Measurements from ENCODE around the gene FAS.
"Not testable (repeated sequence)": the region's sequence is repeated elsewhere in the genome, so short reads cannot be mapped to it uniquely, and the experiment has no call there.

Gene FAS

DNA sequence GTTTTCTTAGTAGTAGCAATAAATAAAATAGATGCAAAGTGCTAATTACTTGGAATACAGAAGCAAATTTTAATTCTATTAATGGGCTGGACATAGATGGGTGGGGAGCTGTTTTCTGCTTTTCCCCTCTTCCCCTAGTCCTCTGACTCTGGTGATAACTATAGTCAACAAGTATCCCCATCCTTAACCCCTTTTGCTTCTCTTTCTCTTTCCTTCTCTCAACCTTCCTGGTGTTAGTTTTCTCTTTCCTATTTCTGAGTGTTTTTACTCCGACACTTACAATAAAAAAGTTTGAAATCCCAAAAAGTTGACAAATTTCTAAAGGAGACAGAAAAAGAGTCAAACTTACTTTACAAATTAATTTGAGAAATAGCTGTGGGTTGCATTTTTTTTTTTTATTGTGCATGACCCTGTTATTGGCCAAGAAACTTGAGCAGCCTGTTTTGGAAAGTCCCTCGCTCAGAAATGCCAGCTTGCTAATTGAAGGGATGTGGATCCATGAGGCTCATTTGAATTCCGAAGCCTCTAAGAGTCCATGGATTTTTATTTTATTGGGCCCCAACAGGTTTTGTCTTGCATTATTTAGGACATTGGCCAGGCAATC is 2.4 kb downstream of the FAS start:
- no peak for DNase-seq (ENCODE audit: low read depth)

GRCh38 chr10:88994019-88994418 is 3.4 kb downstream of the FAS start:
- no peak for DNase-seq (ENCODE audit: low read depth)

DNA sequence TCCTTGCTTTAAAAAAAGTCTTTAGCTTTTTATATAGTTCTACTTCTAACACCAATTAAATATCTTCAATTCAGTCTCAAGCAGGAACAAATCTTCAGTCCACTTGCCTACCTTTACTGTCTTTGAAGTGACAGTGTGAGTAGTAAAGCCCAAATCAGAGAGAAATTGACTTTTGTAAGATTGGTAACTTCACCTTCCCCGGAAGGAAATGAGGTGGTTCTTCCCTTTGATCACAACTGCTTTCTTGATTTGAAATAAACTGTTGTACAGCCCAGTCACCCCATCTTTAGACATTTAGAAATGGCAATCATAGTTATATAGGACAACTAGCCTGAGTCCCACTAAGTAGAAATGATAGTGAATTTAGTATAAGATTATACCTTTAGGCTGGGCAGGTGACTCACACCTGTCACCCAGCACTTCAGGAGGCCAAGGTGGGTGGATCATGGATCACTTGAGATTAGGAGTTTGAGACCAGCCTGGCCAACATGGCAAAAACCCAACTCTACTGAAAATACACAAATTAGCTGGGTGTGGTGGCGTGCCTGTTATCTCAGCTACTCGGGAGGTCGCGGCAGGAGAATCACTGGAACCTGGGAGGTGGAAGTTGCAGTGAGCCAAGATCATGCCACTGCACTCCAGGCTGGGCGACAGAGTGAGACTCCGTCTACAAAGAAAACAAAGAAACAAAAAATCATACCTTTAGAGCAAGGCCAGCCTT is 4.7 kb downstream of the FAS start:
- no peak for DNase-seq (ENCODE audit: low read depth)

DNA sequence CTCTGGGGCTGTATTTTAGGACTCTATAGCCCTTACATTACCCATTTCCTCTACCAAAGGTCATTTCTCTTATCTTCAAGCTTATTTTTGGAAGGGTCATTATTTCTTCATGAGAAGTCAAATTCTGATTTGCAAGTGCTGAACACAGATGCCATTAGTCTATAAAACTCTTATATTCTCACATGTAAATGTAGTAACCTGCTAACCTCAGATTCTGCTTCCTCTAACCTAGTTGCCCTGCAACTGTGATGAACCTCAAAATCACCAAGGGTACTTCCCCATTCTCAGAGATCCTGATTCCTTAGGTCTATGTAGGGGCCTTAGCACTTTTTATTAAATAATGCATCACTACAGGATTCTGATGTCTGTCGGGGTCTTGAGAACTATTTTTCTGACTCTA is 6.3 kb downstream of the FAS start:
- no peak for DNase-seq (ENCODE audit: low read depth)

DNA sequence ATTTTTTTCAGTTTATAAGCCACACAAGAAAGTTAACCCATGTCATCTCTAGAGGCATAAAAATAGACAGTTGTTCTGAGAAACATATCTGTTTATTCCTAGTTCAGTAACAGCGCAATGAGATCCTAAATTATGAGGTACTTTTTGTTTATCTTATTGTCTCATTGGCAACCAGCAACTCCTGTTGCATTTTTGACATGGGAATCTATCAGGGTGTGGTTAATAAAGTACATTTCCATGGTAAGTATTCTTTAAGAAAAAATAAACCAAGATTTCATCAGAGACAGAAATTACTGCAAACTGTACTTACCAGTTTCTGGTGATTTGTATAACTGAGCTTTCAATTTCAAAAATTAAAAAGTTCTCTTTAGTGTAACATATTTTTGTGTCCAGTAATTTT is 9.0 kb downstream of the FAS start:
- no peak for DNase-seq (ENCODE audit: low read depth)

DNA sequence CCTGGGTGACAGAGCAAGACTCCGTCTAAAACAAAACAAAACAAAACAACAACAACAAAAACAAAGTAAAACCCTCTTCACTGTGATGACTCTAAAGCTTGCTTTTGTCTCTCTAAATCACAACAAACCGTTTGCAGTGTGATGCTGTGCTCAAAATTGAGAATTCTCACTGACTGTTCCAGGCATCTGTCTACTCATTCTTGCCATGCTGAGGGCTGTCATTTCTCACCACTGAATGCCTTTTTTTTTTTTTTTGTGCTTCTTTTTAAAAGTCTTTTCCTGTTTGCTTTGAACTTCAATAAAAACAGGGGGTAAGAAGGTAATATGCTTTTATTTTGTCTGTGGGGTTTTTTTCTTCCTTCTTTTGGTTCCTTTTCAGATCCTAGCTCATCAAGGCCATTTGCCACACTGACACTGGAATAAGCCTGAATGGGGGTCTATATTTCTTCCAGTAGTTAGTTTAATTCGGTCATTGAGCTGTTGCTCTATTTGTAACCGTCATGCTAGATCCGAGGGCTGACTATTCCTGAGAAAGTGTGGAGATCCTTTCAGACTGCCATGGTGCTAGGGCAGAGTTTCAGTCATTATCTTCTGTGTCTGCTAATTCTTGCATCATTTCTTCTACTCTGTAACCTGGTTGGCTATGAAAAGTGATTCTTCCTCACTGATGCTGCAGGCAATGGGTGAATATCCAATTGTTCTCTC is 10.6 kb downstream of the FAS start:
- no peak for DNase-seq (ENCODE audit: low read depth)

DNA sequence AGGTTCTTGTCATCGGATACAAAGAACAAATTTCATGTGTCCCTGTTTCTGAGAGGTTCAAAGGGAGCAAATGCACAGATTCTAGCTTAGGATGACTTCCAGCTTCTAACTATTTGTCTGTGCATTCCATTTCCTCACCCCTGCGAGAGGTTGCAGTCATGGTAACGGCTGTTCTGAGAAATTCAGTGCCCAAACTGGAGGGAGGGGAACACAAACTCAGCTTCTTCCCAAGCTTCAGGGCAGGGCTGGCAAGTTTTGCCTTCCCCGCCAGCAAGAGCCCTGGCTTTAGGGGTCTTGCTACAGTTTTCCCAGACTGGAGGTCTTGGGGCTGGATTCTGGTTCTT is 11.1 kb downstream of the FAS start:
- DNase-seq (ENCODE audit: low read depth) = peak; percentile 39

- no peak for DNase-seq (ENCODE audit: low read depth)
These were observed 11.8 kb downstream of the FAS start for GRCh38 chr10:89002226-89002978.

- DNase-seq (ENCODE audit: low read depth) = no peak
These were observed 12.7 kb downstream of the FAS start for GRCh38 chr10:89003344-89003743.

DNA sequence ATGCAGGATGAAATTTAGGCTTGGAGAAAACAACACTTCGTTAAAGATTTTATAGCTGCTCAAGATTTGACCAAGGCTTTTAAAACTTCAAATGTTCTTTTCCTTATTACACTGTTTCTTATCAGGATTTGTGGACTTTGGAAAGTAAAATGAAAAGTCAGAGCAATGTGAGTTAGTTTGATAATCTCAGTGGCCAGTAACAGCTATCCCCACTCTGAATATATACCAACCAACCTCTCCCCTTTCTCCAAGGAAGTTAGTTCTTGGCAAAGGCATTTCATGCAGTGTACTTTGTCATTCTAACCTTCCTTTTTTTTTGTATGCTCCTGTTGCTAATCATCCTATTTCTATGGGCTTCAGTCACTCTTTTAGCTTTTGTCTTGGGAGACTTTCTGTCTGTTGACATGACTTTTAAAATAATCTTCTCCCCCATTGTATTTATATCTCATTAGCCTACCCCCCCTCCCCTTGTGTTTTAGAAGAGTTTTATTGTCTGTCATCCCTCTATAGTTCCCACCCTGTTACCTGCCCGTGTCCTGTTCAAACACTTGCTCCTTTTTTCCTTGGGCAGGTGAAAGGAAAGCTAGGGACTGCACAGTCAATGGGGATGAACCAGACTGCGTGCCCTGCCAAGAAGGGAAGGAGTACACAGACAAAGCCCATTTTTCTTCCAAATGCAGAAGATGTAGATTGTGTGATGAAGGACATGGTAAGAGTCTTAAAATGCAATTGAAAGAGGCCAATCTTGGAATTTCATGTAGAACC is 16.7 kb downstream of the FAS start:
- DNase-seq (ENCODE audit: low read depth) = no peak

- DNase-seq (ENCODE audit: low read depth) = not testable (repeated sequence)
These were observed 28.2 kb downstream of the FAS start for GRCh38 chr10:89018700-89019346.

DNA sequence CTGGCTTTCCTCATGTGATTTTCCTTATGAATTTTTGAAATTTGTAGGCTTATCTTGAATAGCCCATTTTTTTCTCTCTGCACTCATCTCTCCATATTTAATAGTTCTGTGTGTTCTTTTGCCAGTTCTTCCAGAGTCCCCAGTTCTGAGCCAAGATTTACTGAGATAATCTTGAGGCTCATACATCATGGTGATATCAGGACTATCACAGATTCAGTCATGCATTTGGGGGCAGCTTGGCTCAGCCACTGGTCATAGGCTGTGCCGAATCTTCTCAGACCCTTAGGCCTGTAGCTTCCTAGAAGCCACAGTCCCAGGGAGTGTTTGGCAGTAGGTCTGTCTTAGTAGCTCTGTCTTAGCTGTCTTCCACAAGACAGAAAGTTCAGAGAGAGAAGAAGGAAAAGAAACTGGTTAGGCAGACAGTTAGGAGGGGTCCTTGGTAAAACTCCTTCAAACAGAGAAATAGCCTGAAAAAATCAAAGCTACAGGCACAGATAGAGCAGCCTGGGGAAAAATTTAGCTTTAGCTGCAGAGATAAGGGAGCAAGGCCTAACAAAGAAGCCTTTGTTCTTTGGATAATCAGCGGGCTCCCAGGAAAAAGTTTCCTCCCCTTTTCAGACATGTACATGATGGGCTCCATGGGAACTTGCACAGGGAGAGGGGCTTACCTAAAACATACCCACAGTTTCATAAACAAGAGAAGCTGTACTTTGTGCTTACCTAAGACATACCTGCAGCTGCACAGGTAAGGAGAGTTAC is 29.1 kb downstream of the FAS start:
- no peak for DNase-seq (ENCODE audit: low read depth)

GRCh38 chr10:89021526-89021925 is 30.9 kb downstream of the FAS start:
- DNase-seq (ENCODE audit: low read depth) = not testable (repeated sequence)

- DNase-seq (ENCODE audit: low read depth) = no peak
These were observed 32.1 kb downstream of the FAS start for GRCh38 chr10:89022734-89023133.

- DNase-seq (ENCODE audit: low read depth) = no peak
These were observed 34.9 kb downstream of the FAS start for GRCh38 chr10:89025453-89025852.

DNA sequence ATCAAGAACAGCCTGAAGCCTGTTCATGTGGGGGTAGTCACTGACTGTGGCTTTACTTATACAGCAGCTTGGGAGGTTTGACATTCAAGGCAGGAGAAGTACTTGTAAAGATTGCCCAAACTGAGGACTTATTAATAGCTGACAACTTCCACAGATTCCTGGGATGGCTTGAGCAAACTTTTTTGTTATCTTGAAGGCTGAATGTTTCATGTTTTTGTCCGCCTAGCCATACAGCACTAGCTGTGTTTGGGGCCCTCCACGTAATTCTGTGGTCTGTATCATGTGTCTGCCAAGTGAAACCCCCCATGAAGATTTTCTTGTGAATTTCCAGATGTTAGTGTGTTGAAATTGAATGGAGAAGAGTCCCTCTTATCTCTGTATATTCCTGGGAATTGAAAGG is 38.6 kb downstream of the FAS start:
- no peak for DNase-seq (ENCODE audit: low read depth)

DNA sequence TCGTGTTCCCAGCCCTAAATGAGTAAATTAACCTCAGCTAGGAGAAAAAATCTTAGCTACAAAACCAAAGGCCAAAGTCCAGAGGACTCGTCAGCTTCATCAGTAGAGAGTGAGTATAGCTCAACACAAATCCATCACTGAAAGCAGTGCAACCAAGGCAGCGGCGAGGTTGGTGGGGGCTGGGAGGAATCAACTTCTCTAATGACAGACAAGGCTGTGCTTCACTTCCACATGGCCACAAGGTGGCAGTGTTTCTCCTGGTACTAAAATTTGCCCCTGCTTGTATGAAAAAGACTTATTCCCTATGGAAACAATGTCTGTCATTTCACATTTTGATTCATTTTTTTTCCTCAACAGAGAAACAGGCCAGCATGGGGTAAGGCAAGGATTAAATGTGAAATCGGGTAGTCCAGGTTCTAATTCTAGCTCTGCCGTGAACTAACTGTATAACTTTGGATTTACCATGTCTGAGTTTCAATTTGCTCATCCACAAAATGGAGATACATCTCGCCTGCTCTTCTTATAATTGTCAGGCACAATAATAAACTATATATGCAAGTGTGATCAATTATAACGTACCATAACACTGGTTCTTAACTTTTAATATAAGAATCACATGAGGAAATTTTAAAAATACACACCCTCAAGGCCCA is 39.3 kb downstream of the FAS start:
- DNase-seq (ENCODE audit: low read depth) = peak; percentile 81

- DNase-seq (ENCODE audit: low read depth) = no peak
These were observed 40.2 kb downstream of the FAS start for GRCh38 chr10:89030791-89031190.

DNA sequence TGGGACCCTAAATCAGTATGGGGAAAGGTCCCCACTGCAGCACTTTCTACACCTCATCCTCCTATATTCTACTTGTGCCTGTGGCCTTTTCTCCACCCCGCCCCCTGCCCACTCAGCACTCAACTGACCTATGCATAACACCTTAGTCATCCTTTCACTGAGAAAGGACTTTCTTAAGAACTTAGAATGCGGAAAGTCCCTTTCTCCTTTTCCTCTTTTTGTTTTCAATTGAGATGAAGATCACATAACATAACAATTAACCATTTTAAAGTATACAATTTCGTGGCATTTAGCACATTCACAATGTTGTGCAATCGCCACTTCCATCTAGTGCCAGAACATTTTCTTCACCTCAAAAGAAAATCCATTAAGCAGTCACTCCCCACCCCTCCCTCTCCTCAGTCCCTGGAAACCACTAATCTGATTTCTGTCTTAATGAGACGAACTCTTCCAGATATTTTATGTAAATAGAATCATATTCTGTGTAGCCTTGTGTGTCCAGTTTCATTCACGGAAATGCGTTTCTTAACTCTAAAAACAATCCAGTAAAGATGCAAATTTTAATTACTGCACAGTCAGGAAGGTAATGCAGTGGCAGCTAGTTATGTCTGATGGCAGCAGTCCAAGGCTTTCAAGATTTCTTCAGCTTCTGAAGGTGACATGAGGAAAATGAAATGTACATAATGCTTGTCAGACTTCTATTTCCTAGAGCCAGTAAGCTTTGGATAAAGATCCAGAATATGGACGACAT is 41.7 kb downstream of the FAS start:
- DNase-seq (ENCODE audit: low read depth) = peak; percentile 47
